22Rv1 (cell line): ENCODE measurements around the gene CYP19A1.

ENCODE experiments used
- H3K27ac ChIP-seq: fragments of 450-650 bp; 2 replicates; pipeline ENCODE4 v1.5.1; 2017
- ZFX ChIP-seq: fragments of 450-650 bp; IDR thresholded peaks from 2 replicates; pipeline ENCODE4 v1.6.1; 2017; ENCODE audit warnings: antibody characterized with exemption, borderline replicate concordance
- TF ChIP-seq, protein P1 (sequence below): fragments of 450-650 bp; IDR thresholded peaks from 2 replicates; pipeline ENCODE4 v1.5.1; 2017; ENCODE audit warnings: mild to moderate bottlenecking

CYP19A1 gene

DNA sequence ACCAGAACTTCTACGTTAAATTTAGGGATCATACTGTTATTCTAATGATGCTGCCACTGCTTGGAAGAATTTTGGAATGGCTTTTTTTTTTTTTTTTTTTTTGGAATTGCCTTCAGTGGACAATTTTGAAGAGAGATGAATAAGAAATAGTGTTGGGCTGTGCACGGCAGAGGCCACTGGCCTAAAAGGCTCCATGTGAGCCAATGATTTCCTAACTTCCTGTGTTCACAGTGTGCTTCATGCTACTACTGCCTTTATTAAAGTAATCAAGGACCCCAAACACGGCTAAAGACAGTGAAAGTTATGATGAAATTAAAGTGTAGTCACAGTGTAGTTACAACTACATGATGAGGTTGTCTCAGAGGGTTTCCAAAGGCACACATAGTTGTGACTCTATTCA is 142.9 kb downstream of the CYP19A1 start:
- TF ChIP-seq, protein P1, sequence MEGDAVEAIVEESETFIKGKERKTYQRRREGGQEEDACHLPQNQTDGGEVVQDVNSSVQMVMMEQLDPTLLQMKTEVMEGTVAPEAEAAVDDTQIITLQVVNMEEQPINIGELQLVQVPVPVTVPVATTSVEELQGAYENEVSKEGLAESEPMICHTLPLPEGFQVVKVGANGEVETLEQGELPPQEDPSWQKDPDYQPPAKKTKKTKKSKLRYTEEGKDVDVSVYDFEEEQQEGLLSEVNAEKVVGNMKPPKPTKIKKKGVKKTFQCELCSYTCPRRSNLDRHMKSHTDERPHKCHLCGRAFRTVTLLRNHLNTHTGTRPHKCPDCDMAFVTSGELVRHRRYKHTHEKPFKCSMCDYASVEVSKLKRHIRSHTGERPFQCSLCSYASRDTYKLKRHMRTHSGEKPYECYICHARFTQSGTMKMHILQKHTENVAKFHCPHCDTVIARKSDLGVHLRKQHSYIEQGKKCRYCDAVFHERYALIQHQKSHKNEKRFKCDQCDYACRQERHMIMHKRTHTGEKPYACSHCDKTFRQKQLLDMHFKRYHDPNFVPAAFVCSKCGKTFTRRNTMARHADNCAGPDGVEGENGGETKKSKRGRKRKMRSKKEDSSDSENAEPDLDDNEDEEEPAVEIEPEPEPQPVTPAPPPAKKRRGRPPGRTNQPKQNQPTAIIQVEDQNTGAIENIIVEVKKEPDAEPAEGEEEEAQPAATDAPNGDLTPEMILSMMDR: no peak
- no peak for TF ChIP-seq ZFX
- H3K27ac ChIP-seq: no peak overlapping the region

- no peak overlapping the region for H3K27ac ChIP-seq
Observed at GRCh38 chr15:51193979-51194378, 144.4 kb downstream of the CYP19A1 start.

DNA sequence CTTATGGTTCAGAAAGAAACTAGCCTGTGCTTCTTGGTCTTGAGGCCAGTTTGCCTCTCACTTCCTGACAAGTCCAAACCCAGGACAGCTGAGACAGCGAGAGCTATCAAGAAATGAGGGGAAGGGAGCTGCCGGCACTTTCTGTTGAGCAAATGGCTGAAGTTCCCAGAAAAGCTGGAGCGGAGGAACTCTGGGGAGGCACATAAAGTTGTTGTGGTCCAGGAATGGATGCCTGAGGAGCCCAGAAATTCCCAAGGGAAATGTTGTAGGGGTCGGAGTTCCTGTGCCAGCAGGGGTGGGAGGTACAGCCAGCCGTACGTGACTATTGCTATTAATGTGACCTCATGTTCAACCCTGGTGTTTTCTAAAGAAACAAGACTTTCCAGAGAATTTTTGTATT is 144.9 kb downstream of the CYP19A1 start:
- no peak for TF ChIP-seq ZFX
- TF ChIP-seq, protein P1: no peak
- no peak overlapping the region for H3K27ac ChIP-seq

More at GRCh38 chr15:51193979-51194378, 144.4 kb downstream of the CYP19A1 start:
- TF ChIP-seq ZFX: no peak
- TF ChIP-seq, protein P1: no peak

GRCh38 chr15:51192521-51193280 is 145.7 kb downstream of the CYP19A1 start:
- no peak for TF ChIP-seq ZFX
- TF ChIP-seq, protein P1: peak; percentile 93
- no peak overlapping the region for H3K27ac ChIP-seq

DNA sequence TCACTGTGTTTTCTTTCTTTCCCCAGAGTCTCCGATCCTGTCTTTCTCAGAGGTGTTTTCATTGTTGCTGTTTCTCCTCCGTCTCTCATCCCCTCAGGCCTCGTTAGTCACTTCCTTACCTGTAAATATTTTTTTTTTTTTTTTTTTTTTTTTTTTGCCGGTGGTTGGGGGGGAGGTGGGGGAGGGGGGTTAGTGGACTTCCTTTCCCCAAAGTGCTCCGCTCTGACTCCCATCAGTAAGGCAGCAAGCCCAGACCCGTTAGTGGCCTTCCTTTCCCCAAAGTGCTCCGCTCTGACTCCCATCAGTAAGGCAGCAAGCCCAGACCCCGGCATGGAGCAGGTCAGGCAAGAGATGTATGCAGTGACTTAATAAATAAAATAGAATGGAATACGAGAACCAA is 146.6 kb downstream of the CYP19A1 start:
- TF ChIP-seq, protein P1: no peak
- no peak for TF ChIP-seq ZFX
- no peak overlapping the region for H3K27ac ChIP-seq

DNA sequence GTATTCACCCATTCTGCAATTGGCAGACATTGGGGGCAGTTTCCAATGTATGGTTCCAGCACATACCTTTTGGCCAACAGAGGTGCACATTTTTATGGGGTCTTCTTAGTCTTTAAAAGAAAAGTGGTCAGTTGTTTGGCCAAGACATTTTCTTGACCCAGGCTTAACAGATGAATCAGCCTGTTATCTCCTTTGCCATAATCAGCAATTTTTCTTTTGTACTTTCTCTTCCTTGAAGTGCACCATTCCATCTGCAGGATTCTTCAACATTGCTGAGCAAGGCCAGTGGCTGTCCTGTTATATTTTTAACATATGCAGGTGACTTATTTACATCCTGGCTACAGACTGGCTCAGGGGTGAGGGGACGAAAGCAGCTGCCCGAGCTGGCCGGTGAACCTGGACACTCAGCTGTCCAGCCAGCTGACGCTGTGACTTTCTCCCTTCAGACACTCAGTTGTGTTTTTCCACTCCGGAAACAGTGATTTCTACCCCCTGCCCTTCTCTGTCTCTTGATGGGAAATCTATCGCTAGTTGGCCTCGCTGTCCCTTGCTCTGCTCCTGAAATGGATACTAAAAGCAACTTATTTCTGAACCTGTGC is 147.2 kb downstream of the CYP19A1 start:
- H3K27ac ChIP-seq: no peak overlapping the region
- TF ChIP-seq ZFX: no peak
- TF ChIP-seq, protein P1: no peak

GRCh38 chr15:51190424-51191068 is 147.8 kb downstream of the CYP19A1 start:
- H3K27ac ChIP-seq: no peak overlapping the region
- no peak for TF ChIP-seq ZFX
- TF ChIP-seq, protein P1: no peak
